ENCODE data around the gene TRAF3IP3.
A peak's percentile ranks its signal among the peaks of the same experiment; 100 is the strongest.

Gene TRAF3IP3

GRCh38 chr1:209769171-209769904, 13.5 kb downstream of the TRAF3IP3 start:
- TF ChIP-seq CTCF (IDR thresholded peaks at IDR 0.05; ENCODE audit: extremely low read depth, insufficient read depth, missing control alignments) = no peak
- in situ Hi-C loops (cut with MboI; ENCODE audit: low pct_unique_long_range_greater_than_20kb, low sequenced_read_pairs, unreplicated experiment) = no loop called here

GRCh38 chr1:209769971-209770370, 14.1 kb downstream of the TRAF3IP3 start:
- in situ Hi-C loops (cut with MboI; ENCODE audit: low pct_unique_long_range_greater_than_20kb, low sequenced_read_pairs, unreplicated experiment) = no loop called here
- DNase-seq (ENCODE audit: low spot score) = no peak
- no peak for TF ChIP-seq CTCF (IDR thresholded peaks at IDR 0.05; ENCODE audit: extremely low read depth, insufficient read depth, missing control alignments)

More at GRCh38 chr1:209769171-209769904, 13.5 kb downstream of the TRAF3IP3 start:
- DNase-seq (ENCODE audit: low spot score) = peak; percentile 74

GRCh38 chr1:209770636-209771415, 15.0 kb downstream of the TRAF3IP3 start:
- DNase-seq (ENCODE audit: low spot score) = no peak
- in situ Hi-C loops (cut with MboI; ENCODE audit: low pct_unique_long_range_greater_than_20kb, low sequenced_read_pairs, unreplicated experiment) = no loop called here
- no peak for TF ChIP-seq CTCF (IDR thresholded peaks at IDR 0.05; ENCODE audit: extremely low read depth, insufficient read depth, missing control alignments)

- in situ Hi-C loops (cut with MboI; ENCODE audit: low pct_unique_long_range_greater_than_20kb, low sequenced_read_pairs, unreplicated experiment) = no loop called here
- TF ChIP-seq CTCF (IDR thresholded peaks at IDR 0.05; ENCODE audit: extremely low read depth, insufficient read depth, missing control alignments) = no peak
- no peak for DNase-seq (ENCODE audit: low spot score)
Observed at GRCh38 chr1:209772126-209772525, 16.3 kb downstream of the TRAF3IP3 start.

- in situ Hi-C loops (cut with MboI; ENCODE audit: low pct_unique_long_range_greater_than_20kb, low sequenced_read_pairs, unreplicated experiment) = no loop called here
- no peak for DNase-seq (ENCODE audit: low spot score)
- no peak for TF ChIP-seq CTCF (IDR thresholded peaks at IDR 0.05; ENCODE audit: extremely low read depth, insufficient read depth, missing control alignments)
Observed at GRCh38 chr1:209774592-209774991, 18.7 kb downstream of the TRAF3IP3 start.

GRCh38 chr1:209775678-209776077, 19.8 kb downstream of the TRAF3IP3 start:
- in situ Hi-C loops (cut with MboI; ENCODE audit: low pct_unique_long_range_greater_than_20kb, low sequenced_read_pairs, unreplicated experiment) = no loop called here
- no peak for TF ChIP-seq CTCF (IDR thresholded peaks at IDR 0.05; ENCODE audit: extremely low read depth, insufficient read depth, missing control alignments)
- no peak for DNase-seq (ENCODE audit: low spot score)
